ENCODE data around the gene PRKCZ. TPM values are rescaled to one million over a fixed set of nuclear protein-coding genes. Genes with fewer than 3 reads are reported as not detected.

The PRKCZ gene
- total RNA-seq, 1 donor, result 4.6 TPM

GRCh38 chr1:2101946-2102345, 51.7 kb downstream of the PRKCZ start:
- Histone ChIP-seq H3K27me3 (ENCODE audit: insufficient read depth, low read length) (no peaks in the 10 kb centered on the region), H3K4me3 (ENCODE audit: low read length) (no peak overlapping the region), H3K4me1 (ENCODE audit: insufficient read depth, low read length) (no peaks in the 10 kb centered on the region), H3K9me3 (ENCODE audit: low read depth, low read length) (no peaks in the 10 kb centered on the region)

DNA sequence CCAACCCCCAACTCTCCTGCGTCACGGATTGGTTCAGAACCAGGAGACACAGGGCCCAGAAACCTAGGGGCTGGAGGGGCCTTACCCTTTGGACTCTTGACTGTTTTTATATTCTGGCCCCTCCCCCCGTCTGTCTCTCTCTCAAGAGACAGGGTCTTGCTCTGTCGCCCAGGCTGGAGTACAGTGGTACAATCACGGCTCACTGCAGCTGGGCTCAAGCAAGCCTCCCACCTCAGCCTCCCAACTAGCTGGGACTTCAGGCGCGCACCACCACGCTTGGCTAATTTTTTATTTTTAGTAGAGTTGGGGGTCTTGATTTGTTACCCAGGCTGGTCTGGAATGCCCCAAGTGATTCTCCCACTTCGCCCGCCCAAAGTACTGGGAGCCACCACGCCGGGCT, 52.5 kb downstream of the PRKCZ start:
- no peak overlapping the region for H3K4me3 ChIP-seq (ENCODE audit: low read length)
- H3K4me1 ChIP-seq (ENCODE audit: insufficient read depth, low read length), result no peaks in the 10 kb centered on the region
- no peaks in the 10 kb centered on the region for H3K27me3 ChIP-seq (ENCODE audit: insufficient read depth, low read length)
- H3K9me3 ChIP-seq (ENCODE audit: low read depth, low read length), result no peaks in the 10 kb centered on the region

DNA sequence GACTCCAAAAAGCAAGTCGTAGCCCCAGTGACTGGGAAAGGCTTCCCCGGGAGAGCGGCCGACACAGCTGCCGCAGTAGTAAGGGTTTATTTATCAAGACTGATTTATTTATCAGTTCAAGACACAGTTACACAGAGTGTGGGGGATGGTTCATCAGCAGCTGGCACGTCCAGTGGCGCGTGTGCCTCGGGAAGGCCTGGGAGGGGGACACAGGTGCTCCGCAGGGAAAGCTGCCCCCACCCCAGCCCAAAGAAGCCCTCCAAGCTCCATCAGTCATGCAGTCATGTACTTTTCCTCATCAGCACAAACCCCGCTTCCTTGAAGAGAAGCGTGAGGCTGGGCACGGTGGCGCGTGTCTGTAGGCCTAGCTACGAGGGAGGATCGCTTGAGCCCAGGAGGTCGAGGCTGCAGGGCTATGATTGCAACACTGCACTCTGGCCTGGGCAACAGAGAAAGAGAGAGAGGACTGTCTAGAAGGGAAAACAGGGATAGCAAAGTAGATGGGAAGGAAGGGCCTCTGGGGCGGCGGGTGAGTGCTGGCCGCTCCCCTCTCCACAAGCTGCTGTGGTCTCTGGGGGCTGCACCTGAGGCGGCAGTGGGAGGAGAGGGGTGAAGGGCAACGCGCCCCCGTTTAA, 53.2 kb downstream of the PRKCZ start:
- Histone ChIP-seq H3K27me3 (ENCODE audit: insufficient read depth, low read length) (no peaks in the 10 kb centered on the region), H3K9me3 (ENCODE audit: low read depth, low read length) (no peaks in the 10 kb centered on the region)

GRCh38 chr1:2103901-2104590, 53.8 kb downstream of the PRKCZ start:
- H3K9me3 ChIP-seq (ENCODE audit: low read depth, low read length), result no peaks in the 10 kb centered on the region
- H3K27me3 ChIP-seq (ENCODE audit: insufficient read depth, low read length), result no peaks in the 10 kb centered on the region
- no peak overlapping the region for H3K4me3 ChIP-seq (ENCODE audit: low read length)
- H3K4me1 ChIP-seq (ENCODE audit: insufficient read depth, low read length), result no peaks in the 10 kb centered on the region

More for the DNA sequence above, 53.2 kb downstream of the PRKCZ start:
- Histone ChIP-seq H3K4me1 (ENCODE audit: insufficient read depth, low read length) (no peaks in the 10 kb centered on the region), H3K4me3 (ENCODE audit: low read length) (no peak overlapping the region)

- Histone ChIP-seq H3K9me3 (ENCODE audit: low read depth, low read length) (no peaks in the 10 kb centered on the region), H3K27me3 (ENCODE audit: insufficient read depth, low read length) (no peaks in the 10 kb centered on the region), H3K4me3 (ENCODE audit: low read length) (no peak overlapping the region), H3K4me1 (ENCODE audit: insufficient read depth, low read length) (no peaks in the 10 kb centered on the region)
Measured at GRCh38 chr1:2104621-2105427, 54.6 kb downstream of the PRKCZ start.

DNA sequence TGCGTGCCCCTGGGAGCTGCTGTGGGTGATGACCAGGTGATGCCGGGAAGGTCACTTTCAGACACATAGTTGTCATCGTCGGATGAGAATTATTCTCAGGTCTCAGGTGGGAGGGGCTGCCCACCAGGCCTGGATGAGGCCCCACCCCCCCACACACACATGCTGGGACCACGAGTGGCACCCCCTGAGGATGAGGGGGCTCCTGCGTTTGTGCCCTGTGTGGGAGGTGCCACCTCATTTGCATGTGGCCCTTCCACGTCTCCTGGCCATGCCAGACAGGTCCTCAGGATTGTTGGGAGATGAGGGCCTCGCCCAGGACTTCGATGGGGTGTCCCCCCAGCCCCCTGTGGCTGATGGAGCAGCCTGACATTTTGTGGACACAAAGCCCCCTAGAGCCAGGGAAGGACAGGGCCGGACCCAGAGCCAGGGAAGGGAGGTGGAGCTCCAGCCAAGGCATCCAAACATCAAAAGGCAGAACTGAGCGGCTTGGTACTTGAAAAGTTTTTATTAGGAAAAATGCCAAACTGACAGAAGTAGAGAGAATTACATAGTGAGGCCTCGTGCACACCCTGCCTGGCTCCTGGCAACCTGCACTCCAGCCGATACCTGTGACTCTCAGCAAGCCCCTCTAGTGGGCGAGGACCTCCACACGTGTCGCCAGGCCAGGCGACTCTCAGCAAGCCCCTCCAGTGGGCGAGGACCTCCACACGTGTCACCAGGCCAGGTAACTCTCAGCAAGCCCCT, 55.7 kb downstream of the PRKCZ start:
- H3K4me3 ChIP-seq (ENCODE audit: low read length), result no peak overlapping the region
- no peaks in the 10 kb centered on the region for H3K4me1 ChIP-seq (ENCODE audit: insufficient read depth, low read length)
- H3K9me3 ChIP-seq (ENCODE audit: low read depth, low read length), result no peaks in the 10 kb centered on the region
- H3K27me3 ChIP-seq (ENCODE audit: insufficient read depth, low read length), result no peaks in the 10 kb centered on the region

DNA sequence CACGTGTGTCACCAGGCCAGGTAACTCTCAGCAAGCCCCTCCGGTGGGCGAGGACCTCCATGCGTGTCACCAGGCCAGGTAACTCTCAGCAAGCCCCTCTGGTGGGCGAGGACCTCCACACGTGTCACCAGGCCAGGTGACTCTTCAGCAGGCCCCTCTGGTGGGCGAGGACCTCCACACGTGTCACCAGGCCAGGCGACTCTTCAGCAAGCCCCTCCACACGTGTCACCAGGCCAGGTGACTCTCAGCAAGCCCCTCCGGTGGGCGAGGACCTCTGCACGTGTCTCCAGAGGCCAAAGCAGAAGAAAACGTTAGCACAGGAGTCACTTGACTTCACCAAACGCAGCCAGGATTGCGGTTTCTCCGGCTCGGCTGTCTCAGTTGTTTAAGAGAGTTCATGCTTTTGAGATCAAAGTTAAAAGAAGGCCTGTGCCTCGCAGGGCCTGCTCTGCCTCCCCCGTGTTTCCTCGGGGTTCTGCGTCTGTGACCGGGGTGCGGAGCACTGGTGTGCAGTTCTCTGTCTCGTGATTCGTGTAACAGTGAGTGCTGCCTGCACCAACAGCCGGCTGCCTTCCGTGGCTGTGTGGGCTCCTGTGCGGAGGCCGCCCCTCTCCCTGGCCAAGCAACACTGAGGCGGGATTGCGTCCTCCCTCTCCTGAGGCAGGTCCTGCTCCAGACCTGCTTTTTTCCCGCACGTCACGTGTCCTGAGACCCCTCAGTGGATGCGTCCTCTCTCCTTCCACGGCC, 56.6 kb downstream of the PRKCZ start:
- Histone ChIP-seq H3K27me3 (ENCODE audit: insufficient read depth, low read length) (no peaks in the 10 kb centered on the region), H3K4me3 (ENCODE audit: low read length) (no peak overlapping the region), H3K4me1 (ENCODE audit: insufficient read depth, low read length) (peaks cover 4% of the 10 kb centered on the region), H3K9me3 (ENCODE audit: low read depth, low read length) (no peaks in the 10 kb centered on the region)

DNA sequence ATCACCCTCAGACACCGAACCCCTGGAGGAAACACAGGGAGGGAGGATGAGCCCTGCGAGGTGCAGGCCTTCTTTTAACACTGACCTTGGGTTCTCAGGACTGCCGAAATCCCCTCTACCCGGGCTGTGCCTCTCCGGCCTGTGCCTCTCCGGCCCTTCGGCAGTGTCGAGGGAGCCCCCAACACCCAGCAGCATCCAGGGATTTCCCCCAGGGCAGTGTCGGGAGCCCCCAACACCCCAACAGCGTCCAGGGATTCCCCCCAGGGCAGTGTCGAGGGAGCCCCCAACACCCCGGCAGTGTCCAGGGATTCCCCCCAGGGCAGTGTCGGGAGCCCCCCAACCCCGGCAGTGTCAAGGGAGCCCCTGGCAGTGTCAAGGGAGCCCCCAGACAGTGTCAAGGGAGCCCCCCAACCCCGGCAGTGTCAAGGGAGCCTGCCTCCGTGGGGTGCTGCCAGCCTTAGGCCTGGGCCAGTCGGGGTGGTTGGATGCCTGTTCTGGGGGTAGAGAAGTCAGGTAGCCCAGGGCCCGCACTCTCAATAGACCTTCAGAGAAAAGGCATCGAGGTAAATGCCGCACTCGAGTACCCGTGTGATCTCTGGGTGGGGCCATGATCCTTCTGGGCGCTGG, 57.5 kb downstream of the PRKCZ start:
- no peaks in the 10 kb centered on the region for H3K9me3 ChIP-seq (ENCODE audit: low read depth, low read length)
- peaks cover 11% of the 10 kb centered on the region for H3K4me1 ChIP-seq (ENCODE audit: insufficient read depth, low read length)
- no peak overlapping the region for H3K4me3 ChIP-seq (ENCODE audit: low read length)
- H3K27me3 ChIP-seq (ENCODE audit: insufficient read depth, low read length), result no peaks in the 10 kb centered on the region

DNA sequence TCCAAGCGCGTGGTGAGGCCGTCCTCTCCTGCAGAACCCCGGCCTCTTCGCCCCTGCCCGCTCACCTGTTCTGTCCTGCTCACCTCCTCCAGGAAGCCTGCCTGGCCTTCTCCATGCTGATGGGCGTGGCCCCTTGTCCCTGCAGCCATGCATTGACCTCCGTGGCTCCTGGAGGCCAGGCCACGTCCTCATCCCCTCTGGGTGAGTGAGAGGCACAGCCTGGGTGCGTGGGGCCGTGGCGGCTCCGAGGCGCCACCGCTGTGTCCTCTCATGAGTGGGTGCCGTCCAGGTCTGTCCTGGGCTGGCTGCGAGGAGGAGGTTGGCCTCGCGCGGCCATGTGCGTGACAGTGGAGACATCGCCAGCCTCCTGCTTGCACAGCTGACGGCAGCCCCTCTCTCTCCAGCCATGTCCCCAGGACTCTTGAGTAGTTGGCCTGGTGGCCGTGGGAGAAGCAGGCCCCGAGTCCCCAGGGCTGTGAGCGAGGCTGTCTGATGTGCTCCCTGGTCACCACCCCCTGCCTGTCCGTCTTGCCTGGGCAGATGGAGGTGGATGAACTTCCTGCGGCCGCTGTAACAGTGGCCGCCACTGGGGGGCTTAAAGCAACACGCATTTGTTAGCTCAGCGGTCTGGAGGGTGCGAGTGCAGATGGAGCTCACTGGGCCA, 58.1 kb downstream of the PRKCZ start:
- Histone ChIP-seq H3K4me3 (ENCODE audit: low read length) (no peak overlapping the region), H3K9me3 (ENCODE audit: low read depth, low read length) (no peaks in the 10 kb centered on the region), H3K27me3 (ENCODE audit: insufficient read depth, low read length) (no peaks in the 10 kb centered on the region), H3K4me1 (ENCODE audit: insufficient read depth, low read length) (peaks cover 17% of the 10 kb centered on the region)

GRCh38 chr1:2108877-2109580, 58.8 kb downstream of the PRKCZ start:
- no peaks in the 10 kb centered on the region for H3K27me3 ChIP-seq (ENCODE audit: insufficient read depth, low read length)
- H3K4me1 ChIP-seq (ENCODE audit: insufficient read depth, low read length), result peaks cover 18% of the 10 kb centered on the region
- no peaks in the 10 kb centered on the region for H3K9me3 ChIP-seq (ENCODE audit: low read depth, low read length)
- H3K4me3 ChIP-seq (ENCODE audit: low read length), result no peak overlapping the region

GRCh38 chr1:2109581-2110021, 59.4 kb downstream of the PRKCZ start:
- Histone ChIP-seq H3K4me3 (ENCODE audit: low read length) (no peak overlapping the region), H3K9me3 (ENCODE audit: low read depth, low read length) (no peaks in the 10 kb centered on the region), H3K4me1 (ENCODE audit: insufficient read depth, low read length) (peaks cover 18% of the 10 kb centered on the region), H3K27me3 (ENCODE audit: insufficient read depth, low read length) (no peaks in the 10 kb centered on the region)

GRCh38 chr1:2110191-2110737, 60.1 kb downstream of the PRKCZ start:
- Histone ChIP-seq H3K4me1 (ENCODE audit: insufficient read depth, low read length) (peaks cover 18% of the 10 kb centered on the region), H3K4me3 (ENCODE audit: low read length) (no peak overlapping the region), H3K27me3 (ENCODE audit: insufficient read depth, low read length) (no peaks in the 10 kb centered on the region), H3K9me3 (ENCODE audit: low read depth, low read length) (no peaks in the 10 kb centered on the region)

Data from mononuclear cell (primary cell).